Neural crest cell (in vitro differentiated cells): ENCODE measurements around the gene GRIK1. TPM values are rescaled to one million over a fixed set of nuclear protein-coding genes. Genes with fewer than 3 reads are reported as not detected.

Experiments
- DNase-seq: peaks from one replicate; pipeline ENCODE4 v3.0.0; 2021; ENCODE audit warnings: low read depth, mixed read lengths, low spot score
- H3K27ac Mint-ChIP-seq: one replicate; pipeline ENCODE4 v1.8.0; 2021; ENCODE audit warnings: mild to moderate bottlenecking, mixed read lengths; ENCODE audit not compliant: unreplicated experiment
- H3K27me3 Mint-ChIP-seq: 2 replicates; pipeline ENCODE4 v1.8.0; 2021; ENCODE audit warnings: low read depth, mild to moderate bottlenecking, mixed read lengths
- H3K36me3 Mint-ChIP-seq: 2 replicates; pipeline ENCODE4 v1.8.0; 2021; ENCODE audit warnings: low read depth, mild to moderate bottlenecking, mixed read lengths
- H3K4me1 Mint-ChIP-seq: 2 replicates; pipeline ENCODE4 v1.8.0; 2021; ENCODE audit warnings: mixed read lengths
- H3K4me3 Mint-ChIP-seq: one replicate; pipeline ENCODE4 v1.8.0; 2021; ENCODE audit warnings: mild to moderate bottlenecking, mixed read lengths
- H3K9me3 Mint-ChIP-seq: 2 replicates; pipeline ENCODE4 v1.8.0; 2021; ENCODE audit warnings: mixed read lengths
- total RNA-seq: library from RNA; stranded (reverse); gene quantifications from 2 replicates; pipeline ENCODE4 v1.2.1, GENCODE V29; 2021
- TF ChIP-seq, protein P1 (sequence below): fragments of 200-600 bp; sonication (generic); conservative IDR thresholded peaks from 2 replicates; pipeline ENCODE4 v1.5.0; 2021; ENCODE audit warnings: antibody characterized with exemption, mild to moderate bottlenecking

GRIK1 gene
- total RNA-seq, 1 donor from 2014 or later = 0.91 TPM

DNA sequence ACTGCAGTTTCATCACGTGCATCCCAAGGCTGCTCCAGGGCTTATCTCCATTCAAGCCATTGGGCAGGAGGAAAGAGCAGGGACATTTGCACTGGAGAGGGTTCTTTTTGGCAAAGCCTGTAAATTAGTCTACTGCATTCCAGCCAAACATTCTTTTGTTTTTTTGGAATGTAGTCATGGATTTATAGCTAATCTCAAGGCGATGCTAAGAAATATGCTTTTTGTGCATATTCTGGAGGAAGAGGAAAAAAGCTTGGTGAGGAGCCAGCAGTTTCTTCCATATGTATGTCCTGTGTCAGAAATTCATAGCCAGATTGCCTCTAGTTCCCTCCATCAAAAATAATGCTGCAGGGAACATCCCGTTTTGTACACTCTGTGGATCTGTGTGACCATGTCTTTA, 419.6 kb downstream of the GRIK1 start:
- no peaks in the 10 kb centered on the region for H3K27me3 Mint-ChIP-seq
- peaks cover 17% of the 10 kb centered on the region for H3K36me3 Mint-ChIP-seq
- H3K9me3 Mint-ChIP-seq = peaks cover 6% of the 10 kb centered on the region
- no peak for DNase-seq
- TF ChIP-seq, protein P1, sequence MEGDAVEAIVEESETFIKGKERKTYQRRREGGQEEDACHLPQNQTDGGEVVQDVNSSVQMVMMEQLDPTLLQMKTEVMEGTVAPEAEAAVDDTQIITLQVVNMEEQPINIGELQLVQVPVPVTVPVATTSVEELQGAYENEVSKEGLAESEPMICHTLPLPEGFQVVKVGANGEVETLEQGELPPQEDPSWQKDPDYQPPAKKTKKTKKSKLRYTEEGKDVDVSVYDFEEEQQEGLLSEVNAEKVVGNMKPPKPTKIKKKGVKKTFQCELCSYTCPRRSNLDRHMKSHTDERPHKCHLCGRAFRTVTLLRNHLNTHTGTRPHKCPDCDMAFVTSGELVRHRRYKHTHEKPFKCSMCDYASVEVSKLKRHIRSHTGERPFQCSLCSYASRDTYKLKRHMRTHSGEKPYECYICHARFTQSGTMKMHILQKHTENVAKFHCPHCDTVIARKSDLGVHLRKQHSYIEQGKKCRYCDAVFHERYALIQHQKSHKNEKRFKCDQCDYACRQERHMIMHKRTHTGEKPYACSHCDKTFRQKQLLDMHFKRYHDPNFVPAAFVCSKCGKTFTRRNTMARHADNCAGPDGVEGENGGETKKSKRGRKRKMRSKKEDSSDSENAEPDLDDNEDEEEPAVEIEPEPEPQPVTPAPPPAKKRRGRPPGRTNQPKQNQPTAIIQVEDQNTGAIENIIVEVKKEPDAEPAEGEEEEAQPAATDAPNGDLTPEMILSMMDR = no peak
- peaks cover 6% of the 10 kb centered on the region for H3K4me1 Mint-ChIP-seq
- H3K4me3 Mint-ChIP-seq = no peak overlapping the region
- no peak overlapping the region for H3K27ac Mint-ChIP-seq

DNA sequence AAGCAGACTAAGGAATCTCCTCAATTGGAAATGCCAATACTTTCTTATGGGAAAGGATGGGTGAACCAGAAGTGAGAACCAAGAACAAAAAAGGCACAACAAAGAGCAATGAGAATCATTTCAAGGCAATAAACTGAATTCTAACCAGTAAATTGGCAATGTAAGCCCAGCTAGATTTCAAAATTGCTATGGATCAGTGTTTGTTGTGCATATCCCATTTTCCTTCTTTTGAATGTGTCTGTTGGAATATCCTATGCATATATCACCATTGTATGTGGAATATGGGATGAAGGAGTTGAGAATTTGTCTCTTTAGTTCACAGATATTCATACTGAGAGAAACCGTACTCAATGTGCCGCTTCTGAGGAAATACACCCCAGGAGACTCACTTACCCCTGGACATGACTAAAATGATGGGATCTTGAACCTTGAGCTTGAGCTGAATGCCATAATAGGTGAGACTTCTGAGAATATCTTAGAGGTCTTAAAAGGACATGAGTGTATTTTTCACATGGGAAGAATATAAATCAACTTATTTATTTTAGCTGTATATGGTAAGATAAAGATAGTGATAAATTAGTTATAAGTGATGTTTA, 425.0 kb downstream of the GRIK1 start:
- H3K4me3 Mint-ChIP-seq = no peak overlapping the region
- H3K9me3 Mint-ChIP-seq = peaks cover 17% of the 10 kb centered on the region
- TF ChIP-seq, protein P1 = no peak
- H3K27me3 Mint-ChIP-seq = no peaks in the 10 kb centered on the region
- peaks cover 7% of the 10 kb centered on the region for H3K4me1 Mint-ChIP-seq
- H3K27ac Mint-ChIP-seq = no peak overlapping the region
- DNase-seq = no peak
- peaks cover 34% of the 10 kb centered on the region for H3K36me3 Mint-ChIP-seq

DNA sequence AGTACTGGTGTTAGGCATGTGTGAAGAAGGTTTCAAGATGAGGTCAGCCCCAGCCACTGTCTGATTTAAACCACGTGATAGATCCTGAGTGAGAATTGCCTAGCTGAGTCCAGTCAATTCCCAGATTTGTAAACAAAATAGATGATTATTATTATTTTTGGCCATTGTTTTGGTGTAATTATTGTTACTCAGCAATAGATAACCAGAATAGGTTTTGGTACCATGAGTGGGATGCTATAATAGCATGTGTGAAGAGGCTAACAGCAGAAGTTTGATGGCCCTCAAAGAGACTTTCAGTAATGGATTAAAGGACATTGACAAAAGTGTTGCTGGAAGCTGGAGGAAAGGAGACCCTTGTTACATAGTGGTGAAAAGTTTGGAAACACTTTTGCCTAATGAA, 426.3 kb downstream of the GRIK1 start:
- peaks cover 32% of the 10 kb centered on the region for H3K36me3 Mint-ChIP-seq
- DNase-seq = no peak
- H3K9me3 Mint-ChIP-seq = peaks cover 17% of the 10 kb centered on the region
- H3K4me1 Mint-ChIP-seq = peaks cover 7% of the 10 kb centered on the region
- H3K27ac Mint-ChIP-seq = no peak overlapping the region
- no peaks in the 10 kb centered on the region for H3K27me3 Mint-ChIP-seq
- no peak overlapping the region for H3K4me3 Mint-ChIP-seq
- TF ChIP-seq, protein P1 = no peak

DNA sequence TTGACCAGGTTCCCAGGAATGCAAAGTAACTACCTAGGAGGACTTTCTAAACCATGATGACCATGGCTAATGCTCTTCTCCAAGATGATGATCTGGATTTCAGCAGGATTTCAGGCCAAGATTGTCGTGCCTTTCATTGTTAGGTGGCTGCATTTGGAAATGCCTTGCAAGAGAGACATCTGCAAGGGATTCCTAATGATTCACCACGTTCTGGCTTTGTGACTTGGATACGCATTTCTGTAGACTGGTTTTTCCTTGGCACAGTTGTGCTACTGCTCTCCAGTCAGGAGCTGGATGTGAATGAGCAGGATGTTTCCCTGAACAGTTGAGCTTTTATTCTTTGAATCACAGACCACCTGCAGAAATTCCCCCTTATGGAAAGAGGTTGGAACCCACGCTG, 428.7 kb downstream of the GRIK1 start:
- Mint-ChIP-seq H3K4me1 (peaks cover 12% of the 10 kb centered on the region), H3K27me3 (no peaks in the 10 kb centered on the region), H3K36me3 (peaks cover 26% of the 10 kb centered on the region), H3K9me3 (peaks cover 14% of the 10 kb centered on the region), H3K27ac (no peak overlapping the region), H3K4me3 (no peak overlapping the region)
- DNase-seq = no peak
- TF ChIP-seq, protein P1 = no peak

DNA sequence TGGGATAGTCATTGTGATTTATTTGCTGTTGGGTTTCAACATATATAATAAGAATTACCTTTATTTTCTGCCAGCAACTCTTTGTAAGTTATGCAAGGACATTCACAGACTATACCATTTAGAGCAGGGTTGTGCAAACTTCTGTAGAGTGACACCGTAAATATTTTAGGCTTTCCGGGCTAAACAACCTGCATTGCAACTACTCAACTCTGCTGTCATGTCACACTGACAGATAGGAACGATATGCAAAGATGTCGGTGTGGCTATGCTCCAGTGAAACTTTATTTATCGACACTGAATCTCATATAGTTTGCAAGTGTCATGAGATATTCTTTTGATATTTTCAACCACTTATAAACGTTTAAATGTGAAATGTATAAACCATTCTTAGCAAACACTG, 430.7 kb downstream of the GRIK1 start:
- no peaks in the 10 kb centered on the region for H3K27me3 Mint-ChIP-seq
- H3K9me3 Mint-ChIP-seq = peaks cover 11% of the 10 kb centered on the region
- H3K27ac Mint-ChIP-seq = no peak overlapping the region
- H3K4me1 Mint-ChIP-seq = peaks cover 12% of the 10 kb centered on the region
- DNase-seq = no peak
- peaks cover 20% of the 10 kb centered on the region for H3K36me3 Mint-ChIP-seq
- TF ChIP-seq, protein P1 = no peak
- no peak overlapping the region for H3K4me3 Mint-ChIP-seq
